Natural killer cell (primary cell): ENCODE data around the gene ANKRD17. TPM values are rescaled to one million over a fixed set of nuclear protein-coding genes. Genes with fewer than 3 reads are reported as not detected.

Source experiments
- ATAC-seq, 3 donors: fragments of 150-1000 bp in 2 of 3; fragments of 200-7000 bp in 1 of 3; cut with Tn5 transposase; 1 replicate in 1 of 3; 2 replicates in 2 of 3; pipeline ENCODE4 v1.10.0; 2021; ENCODE audit warnings: mild to moderate bottlenecking in 2 of 3, moderate library complexity in 2 of 3
- DNase-seq, 2 donors: peaks; one replicate each; pipeline versions ENCODE4 v3.0.0 to v3.0.0-alpha.2; 2013 to 2021; ENCODE audit warnings: mixed read lengths in 1 of 2
- H3K27ac ChIP-seq: one replicate; pipeline ENCODE4 v1.5.1; 2013; ENCODE audit warnings: mild to moderate bottlenecking, low read length
- H3K27me3 ChIP-seq: one replicate; pipeline ENCODE4 v1.6.1; 2013; ENCODE audit warnings: low read length; ENCODE audit not compliant: control insufficient read depth, insufficient read depth
- H3K36me3 ChIP-seq: one replicate; pipeline ENCODE4 v1.6.1; 2013; ENCODE audit warnings: low read length; ENCODE audit not compliant: control insufficient read depth, insufficient read depth
- H3K4me1 ChIP-seq: one replicate; pipeline ENCODE4 v1.6.1; 2013; ENCODE audit warnings: low read length; ENCODE audit not compliant: control insufficient read depth, insufficient read depth
- H3K4me3 ChIP-seq: one replicate; pipeline ENCODE4 v1.5.1; 2013; ENCODE audit warnings: low read length
- H3K9me3 ChIP-seq: one replicate; pipeline ENCODE4 v1.6.1; 2013; ENCODE audit warnings: low read length; ENCODE audit not compliant: control insufficient read depth, insufficient read depth
- H3K27ac Mint-ChIP-seq, 2 donors: one replicate each; pipeline ENCODE4 v1.8.0; 2022; ENCODE audit warnings: mild to moderate bottlenecking in 2 of 2, mixed read lengths in 2 of 2, moderate library complexity in 1 of 2
- H3K27me3 Mint-ChIP-seq, 2 donors: one replicate each; pipeline ENCODE4 v1.8.0; 2022; ENCODE audit warnings: low read depth in 2 of 2, mixed read lengths in 2 of 2
- H3K36me3 Mint-ChIP-seq: one replicate; pipeline ENCODE4 v1.8.0; 2022; ENCODE audit warnings: mixed read lengths
- H3K4me1 Mint-ChIP-seq, 2 donors: one replicate each; pipeline ENCODE4 v1.8.0; 2022; ENCODE audit warnings: mixed read lengths in 2 of 2
- H3K4me3 Mint-ChIP-seq: one replicate; pipeline ENCODE4 v1.8.0; 2022; ENCODE audit warnings: mild to moderate bottlenecking, moderate library complexity, mixed read lengths
- H3K9me3 Mint-ChIP-seq, 2 donors: one replicate each; pipeline ENCODE4 v1.8.0; 2022; ENCODE audit warnings: mixed read lengths in 2 of 2
- WGBS: methylation state at CpG from one replicate; pipeline ENCODE4 v1.1.7; 2013; ENCODE audit warnings: missing lambda C conversion rate; ENCODE audit not compliant: insufficient coverage; 5-methylcytosine and 5-hydroxymethylcytosine counted together
- intact Hi-C: fragments of 100-400 bp; cut with micrococcal nuclease; formaldehyde crosslinking; loops from one replicate; pipeline ENCODE4 v1.14.2; 2022
- total RNA-seq, 4 donors: library from RNA; stranded (reverse); fragments of 120-200 nt in 1 of 4; gene quantifications; one replicate each; pipeline versions ENCODE4 v1.2.3 to v1.2.4, GENCODE V29; 2013 to 2022
- TF ChIP-seq, protein P1 (sequence below): fragments of 200-600 bp; IDR thresholded peaks from one replicate; pipeline ENCODE4 v1.8.0; 2022; ENCODE audit warnings: antibody characterized with exemption

The ANKRD17 gene
- total RNA-seq, 3 donors from 2014 or later (not counting 1 experiment from before 2014, with no cell fraction given), result 51.8 to 70.2 (median 63.0) TPM

DNA sequence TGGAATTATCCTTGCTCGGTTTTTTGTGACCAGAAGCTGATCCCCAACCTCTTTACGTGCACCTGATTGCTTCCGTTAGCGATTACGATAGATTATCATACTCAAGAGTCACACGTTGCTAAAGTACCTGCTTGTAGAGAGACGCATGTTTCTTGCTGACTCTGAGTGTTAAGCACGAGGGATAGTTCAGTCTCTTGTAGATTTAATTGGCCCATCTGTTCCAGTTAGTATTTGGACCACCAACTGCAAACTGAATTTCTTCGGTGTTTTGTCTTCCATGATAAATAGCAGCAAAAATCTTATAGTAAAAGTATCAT, 188.6 kb downstream of the ANKRD17 start:
- TF ChIP-seq, protein P1, sequence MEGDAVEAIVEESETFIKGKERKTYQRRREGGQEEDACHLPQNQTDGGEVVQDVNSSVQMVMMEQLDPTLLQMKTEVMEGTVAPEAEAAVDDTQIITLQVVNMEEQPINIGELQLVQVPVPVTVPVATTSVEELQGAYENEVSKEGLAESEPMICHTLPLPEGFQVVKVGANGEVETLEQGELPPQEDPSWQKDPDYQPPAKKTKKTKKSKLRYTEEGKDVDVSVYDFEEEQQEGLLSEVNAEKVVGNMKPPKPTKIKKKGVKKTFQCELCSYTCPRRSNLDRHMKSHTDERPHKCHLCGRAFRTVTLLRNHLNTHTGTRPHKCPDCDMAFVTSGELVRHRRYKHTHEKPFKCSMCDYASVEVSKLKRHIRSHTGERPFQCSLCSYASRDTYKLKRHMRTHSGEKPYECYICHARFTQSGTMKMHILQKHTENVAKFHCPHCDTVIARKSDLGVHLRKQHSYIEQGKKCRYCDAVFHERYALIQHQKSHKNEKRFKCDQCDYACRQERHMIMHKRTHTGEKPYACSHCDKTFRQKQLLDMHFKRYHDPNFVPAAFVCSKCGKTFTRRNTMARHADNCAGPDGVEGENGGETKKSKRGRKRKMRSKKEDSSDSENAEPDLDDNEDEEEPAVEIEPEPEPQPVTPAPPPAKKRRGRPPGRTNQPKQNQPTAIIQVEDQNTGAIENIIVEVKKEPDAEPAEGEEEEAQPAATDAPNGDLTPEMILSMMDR, result no peak
- H3K27me3 Mint-ChIP-seq, result no peaks in the 10 kb centered on the region
- Histone ChIP-seq H3K4me3 (peak overlapping the region; percentile 89), H3K4me1 (peaks cover 9% of the 10 kb centered on the region), H3K36me3 (peaks cover 11% of the 10 kb centered on the region), H3K27ac (peak overlapping the region; percentile 98), H3K9me3 (no peaks in the 10 kb centered on the region), H3K27me3 (no peaks in the 10 kb centered on the region)
- intact Hi-C loops, result no loop called here
- H3K36me3 Mint-ChIP-seq, result no peaks in the 10 kb centered on the region
- H3K4me1 Mint-ChIP-seq, result peaks cover 32 to 34% of the 10 kb centered on the region in 2 donors
- WGBS, result under 1% methylated on average over 8 of the region's 9 CpGs
- ATAC-seq (peak; percentile 4 to 24 (median 10)), DNase-seq (no peak)
- peak overlapping the region; percentile 97 for H3K4me3 Mint-ChIP-seq
- H3K27ac Mint-ChIP-seq, result peak overlapping the region; percentile 97 to 99
- no peaks in the 10 kb centered on the region for H3K9me3 Mint-ChIP-seq

DNA sequence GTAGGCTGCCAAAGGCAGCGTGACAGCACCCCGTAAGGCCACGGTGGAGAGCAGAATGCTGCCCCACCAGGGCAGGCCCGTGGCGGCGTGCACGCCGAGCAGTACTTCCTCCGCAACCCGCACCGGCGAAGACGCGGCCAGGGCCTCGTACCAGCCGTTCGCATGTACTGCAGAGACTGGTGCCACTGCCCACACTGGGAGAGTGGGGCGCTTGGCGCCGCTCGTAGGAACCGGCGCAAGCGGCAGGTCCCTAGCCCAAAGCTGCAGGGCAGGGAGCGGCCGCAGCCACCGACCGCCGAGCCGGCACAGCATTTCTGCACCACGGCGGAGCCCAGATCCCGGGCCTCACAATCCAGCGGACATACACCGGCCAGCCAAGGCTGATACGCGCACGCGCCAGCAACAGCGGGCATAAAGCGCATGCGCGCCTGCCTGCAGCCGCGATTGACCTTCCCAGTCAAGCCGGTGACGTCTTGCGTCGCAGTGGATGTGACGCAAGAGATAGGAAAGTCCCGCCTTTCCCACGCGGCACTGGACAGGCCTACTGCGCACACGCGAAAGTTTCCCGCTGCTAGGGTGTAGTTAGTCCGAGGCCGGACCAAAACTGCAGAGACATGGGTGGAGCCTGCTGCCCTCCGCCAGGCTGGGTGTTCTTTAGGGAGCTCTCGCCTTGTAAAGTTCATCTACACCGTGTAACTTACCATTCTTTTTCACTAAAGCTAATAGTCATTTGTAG, 189.1 kb downstream of the ANKRD17 start, which contains the start of gene COX18:
Gene COX18 (minus strand): TSS at position 379 of the 736 bp plus-strand sequence. CDS start 67 bp downstream, at position 312.
- Mint-ChIP-seq H3K4me3 (peak within 1 kb of the TSS; percentile 97), H3K27ac (peak within 1 kb of the TSS; percentile 97 to 99), H3K27me3 (no peaks in the 10 kb centered on the region), H3K4me1 (peaks cover 32 to 36% of the 10 kb centered on the region in 2 donors), H3K9me3 (no peaks in the 10 kb centered on the region), H3K36me3 (no peaks in the 10 kb centered on the region)
- Histone ChIP-seq H3K36me3 (peaks cover 10% of the 10 kb centered on the region), H3K9me3 (no peaks in the 10 kb centered on the region), H3K4me3 (peak within 1 kb of the TSS; percentile 89), H3K4me1 (peaks cover 9% of the 10 kb centered on the region), H3K27ac (peak within 1 kb of the TSS; percentile 98), H3K27me3 (no peaks in the 10 kb centered on the region)
- TF ChIP-seq, protein P1, result no peak
- ATAC-seq, result peak; percentile 77 to 93 (median 81)
- DNase-seq, result peak; percentile 97 to 99
- intact Hi-C loops, result loop anchor here (1.0 to 2.0 kb wide), 2 partner anchors 15 to 190 kb away; no protein-coding TSS in a partner anchor
- WGBS, result under 1% methylated on average over 59 of the region's 62 CpGs

DNA sequence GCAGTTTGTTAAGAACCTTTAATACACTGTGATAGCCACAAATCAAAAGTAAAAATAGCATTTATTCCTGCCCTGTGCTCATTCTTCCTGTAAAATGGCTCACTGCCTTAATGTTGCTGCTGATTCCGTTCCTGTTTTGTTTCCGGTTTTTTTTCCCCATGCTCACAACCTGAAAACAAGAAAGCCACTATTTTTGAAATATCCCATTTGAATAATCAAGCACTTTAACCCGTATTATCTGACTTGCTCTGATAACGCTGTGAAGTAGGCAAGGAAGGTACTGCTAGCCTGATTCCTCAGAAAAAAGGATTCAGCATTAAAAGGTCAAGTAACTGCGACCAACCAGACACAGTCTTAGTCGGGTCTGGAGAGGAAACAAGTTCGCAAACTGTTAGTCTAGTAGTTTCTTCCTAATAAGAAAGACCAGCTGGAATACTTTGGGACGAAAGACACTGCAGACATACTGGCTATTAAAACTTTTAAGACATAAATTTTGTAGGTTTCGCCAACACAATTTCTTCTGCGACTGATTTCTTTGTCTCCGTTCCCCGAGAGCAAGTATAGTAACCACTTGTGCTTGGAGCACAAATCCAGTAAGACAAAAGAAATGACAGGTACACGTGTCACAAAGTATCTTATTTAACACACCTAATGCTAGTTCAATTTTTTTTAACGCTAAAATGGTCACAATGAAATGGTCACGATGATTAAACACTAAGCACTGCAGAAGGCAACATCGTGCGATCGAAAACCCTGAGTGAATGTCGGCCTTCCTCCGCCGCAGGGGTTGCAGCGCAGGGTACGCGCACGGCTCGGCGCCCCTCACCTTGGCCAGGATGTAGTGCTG, 189.9 kb downstream of the ANKRD17 start:
- Mint-ChIP-seq H3K27me3 (no peaks in the 10 kb centered on the region), H3K27ac (peak overlapping the region; percentile 97 to 99), H3K36me3 (no peaks in the 10 kb centered on the region), H3K9me3 (no peaks in the 10 kb centered on the region), H3K4me1 (peaks cover 32 to 38% of the 10 kb centered on the region in 2 donors), H3K4me3 (peak overlapping the region; percentile 97)
- DNase-seq (peak in 1 of 2 donors; percentile 67), ATAC-seq (no peak)
- Histone ChIP-seq H3K4me1 (peaks cover 9% of the 10 kb centered on the region), H3K36me3 (peaks cover 12% of the 10 kb centered on the region), H3K9me3 (no peaks in the 10 kb centered on the region), H3K27me3 (no peaks in the 10 kb centered on the region), H3K27ac (peak overlapping the region; percentile 98), H3K4me3 (peak overlapping the region; percentile 89)
- under 1% methylated on average over 27 of the region's 27 CpGs for WGBS
- TF ChIP-seq, protein P1, result no peak
- intact Hi-C loops, result loop anchor here (1.0 to 2.0 kb wide), 2 partner anchors 16 to 191 kb away; no protein-coding TSS in a partner anchor
